ENCODE results near the gene PLCL2.

PLCL2 gene

GRCh38 chr3:16905704-16906103 is 20.9 kb downstream of the PLCL2 start:
- Histone ChIP-seq H3K36me3 (ENCODE audit: control insufficient read depth, insufficient read depth, low read length) (no peaks in the 10 kb centered on the region), H3K27ac (ENCODE audit: insufficient read depth, low read depth, low read length, poor library complexity, severe bottlenecking) (no peak overlapping the region), H3K4me1 (ENCODE audit: control insufficient read depth, insufficient read depth, low read length) (no peaks in the 10 kb centered on the region), H3K9me3 (ENCODE audit: control insufficient read depth, low read length) (no peaks in the 10 kb centered on the region), H3K4me3 (ENCODE audit: insufficient read depth, low read depth, low read length) (no peak overlapping the region), H3K27me3 (ENCODE audit: control insufficient read depth, insufficient read depth, low read length, poor library complexity, severe bottlenecking) (no peaks in the 10 kb centered on the region)
- 96 to 100% methylated on average over 1 of the region's 1 CpG for WGBS, 2 experiments

GRCh38 chr3:16906682-16907081 is 21.9 kb downstream of the PLCL2 start:
- WGBS, 2 experiments = 40 to 81% methylated on average over 1 to 2 of the region's 2 CpGs

GRCh38 chr3:16907243-16907642 is 22.5 kb downstream of the PLCL2 start:
- Histone ChIP-seq H3K27me3 (ENCODE audit: control insufficient read depth, insufficient read depth, low read length, poor library complexity, severe bottlenecking) (no peaks in the 10 kb centered on the region), H3K27ac (ENCODE audit: insufficient read depth, low read depth, low read length, poor library complexity, severe bottlenecking) (no peak overlapping the region), H3K4me1 (ENCODE audit: control insufficient read depth, insufficient read depth, low read length) (no peaks in the 10 kb centered on the region), H3K4me3 (ENCODE audit: insufficient read depth, low read depth, low read length) (no peak overlapping the region), H3K9me3 (ENCODE audit: control insufficient read depth, low read length) (no peaks in the 10 kb centered on the region), H3K36me3 (ENCODE audit: control insufficient read depth, insufficient read depth, low read length) (no peaks in the 10 kb centered on the region)

More at GRCh38 chr3:16906682-16907081, 21.9 kb downstream of the PLCL2 start:
- H3K27me3 ChIP-seq (ENCODE audit: control insufficient read depth, insufficient read depth, low read length, poor library complexity, severe bottlenecking) = no peaks in the 10 kb centered on the region
- no peaks in the 10 kb centered on the region for H3K9me3 ChIP-seq (ENCODE audit: control insufficient read depth, low read length)
- H3K4me1 ChIP-seq (ENCODE audit: control insufficient read depth, insufficient read depth, low read length) = no peaks in the 10 kb centered on the region
- no peak overlapping the region for H3K4me3 ChIP-seq (ENCODE audit: insufficient read depth, low read depth, low read length)
- H3K27ac ChIP-seq (ENCODE audit: insufficient read depth, low read depth, low read length, poor library complexity, severe bottlenecking) = no peak overlapping the region
- H3K36me3 ChIP-seq (ENCODE audit: control insufficient read depth, insufficient read depth, low read length) = no peaks in the 10 kb centered on the region

GRCh38 chr3:16908016-16908807 is 23.5 kb downstream of the PLCL2 start:
- Histone ChIP-seq H3K27me3 (ENCODE audit: control insufficient read depth, insufficient read depth, low read length, poor library complexity, severe bottlenecking) (no peaks in the 10 kb centered on the region), H3K4me1 (ENCODE audit: control insufficient read depth, insufficient read depth, low read length) (peaks cover 4% of the 10 kb centered on the region), H3K27ac (ENCODE audit: insufficient read depth, low read depth, low read length, poor library complexity, severe bottlenecking) (no peak overlapping the region), H3K9me3 (ENCODE audit: control insufficient read depth, low read length) (no peaks in the 10 kb centered on the region), H3K4me3 (ENCODE audit: insufficient read depth, low read depth, low read length) (no peak overlapping the region), H3K36me3 (ENCODE audit: control insufficient read depth, insufficient read depth, low read length) (no peaks in the 10 kb centered on the region)
- WGBS, 2 experiments = 92 to 94% methylated on average over 5 of the region's 6 CpGs

- Histone ChIP-seq H3K27ac (ENCODE audit: insufficient read depth, low read depth, low read length, poor library complexity, severe bottlenecking) (no peak overlapping the region), H3K4me3 (ENCODE audit: insufficient read depth, low read depth, low read length) (no peak overlapping the region), H3K27me3 (ENCODE audit: control insufficient read depth, insufficient read depth, low read length, poor library complexity, severe bottlenecking) (no peaks in the 10 kb centered on the region), H3K36me3 (ENCODE audit: control insufficient read depth, insufficient read depth, low read length) (no peaks in the 10 kb centered on the region), H3K4me1 (ENCODE audit: control insufficient read depth, insufficient read depth, low read length) (peaks cover 4% of the 10 kb centered on the region), H3K9me3 (ENCODE audit: control insufficient read depth, low read length) (no peaks in the 10 kb centered on the region)
- 80 to 98% methylated on average over 1 to 2 of the region's 2 CpGs for WGBS, 2 experiments
Measured at GRCh38 chr3:16908896-16909295, 24.1 kb downstream of the PLCL2 start.

GRCh38 chr3:16909802-16910201 is 25.0 kb downstream of the PLCL2 start:
- no peaks in the 10 kb centered on the region for H3K27me3 ChIP-seq (ENCODE audit: control insufficient read depth, insufficient read depth, low read length, poor library complexity, severe bottlenecking)
- 92 to 95% methylated on average over 3 of the region's 3 CpGs for WGBS, 2 experiments
- H3K4me3 ChIP-seq (ENCODE audit: insufficient read depth, low read depth, low read length) = no peak overlapping the region
- H3K4me1 ChIP-seq (ENCODE audit: control insufficient read depth, insufficient read depth, low read length) = peaks cover 4% of the 10 kb centered on the region
- no peaks in the 10 kb centered on the region for H3K36me3 ChIP-seq (ENCODE audit: control insufficient read depth, insufficient read depth, low read length)
- H3K27ac ChIP-seq (ENCODE audit: insufficient read depth, low read depth, low read length, poor library complexity, severe bottlenecking) = no peak overlapping the region
- no peaks in the 10 kb centered on the region for H3K9me3 ChIP-seq (ENCODE audit: control insufficient read depth, low read length)

- no peaks in the 10 kb centered on the region for H3K36me3 ChIP-seq (ENCODE audit: control insufficient read depth, insufficient read depth, low read length)
- no peaks in the 10 kb centered on the region for H3K9me3 ChIP-seq (ENCODE audit: control insufficient read depth, low read length)
- no peak overlapping the region for H3K4me3 ChIP-seq (ENCODE audit: insufficient read depth, low read depth, low read length)
- 87 to 93% methylated on average over 3 of the region's 3 CpGs for WGBS, 2 experiments
- H3K27ac ChIP-seq (ENCODE audit: insufficient read depth, low read depth, low read length, poor library complexity, severe bottlenecking) = no peak overlapping the region
- H3K27me3 ChIP-seq (ENCODE audit: control insufficient read depth, insufficient read depth, low read length, poor library complexity, severe bottlenecking) = no peaks in the 10 kb centered on the region
- H3K4me1 ChIP-seq (ENCODE audit: control insufficient read depth, insufficient read depth, low read length) = peaks cover 4% of the 10 kb centered on the region
Measured at GRCh38 chr3:16910207-16910606, 25.5 kb downstream of the PLCL2 start.

GRCh38 chr3:16911916-16912315 is 27.2 kb downstream of the PLCL2 start:
- Histone ChIP-seq H3K36me3 (ENCODE audit: control insufficient read depth, insufficient read depth, low read length) (no peaks in the 10 kb centered on the region), H3K4me1 (ENCODE audit: control insufficient read depth, insufficient read depth, low read length) (peaks cover 4% of the 10 kb centered on the region), H3K9me3 (ENCODE audit: control insufficient read depth, low read length) (no peaks in the 10 kb centered on the region), H3K4me3 (ENCODE audit: insufficient read depth, low read depth, low read length) (no peak overlapping the region), H3K27ac (ENCODE audit: insufficient read depth, low read depth, low read length, poor library complexity, severe bottlenecking) (no peak overlapping the region), H3K27me3 (ENCODE audit: control insufficient read depth, insufficient read depth, low read length, poor library complexity, severe bottlenecking) (no peaks in the 10 kb centered on the region)
- WGBS, 2 experiments = 100% methylated on average over 1 of the region's 2 CpGs

- 91% methylated on average over 3 of the region's 3 CpGs for WGBS, 2 experiments
Measured at GRCh38 chr3:16912400-16913263, 27.9 kb downstream of the PLCL2 start.

GRCh38 chr3:16913264-16913580 is 28.5 kb downstream of the PLCL2 start:
- Histone ChIP-seq H3K4me3 (ENCODE audit: insufficient read depth, low read depth, low read length) (no peak overlapping the region), H3K36me3 (ENCODE audit: control insufficient read depth, insufficient read depth, low read length) (no peaks in the 10 kb centered on the region), H3K27me3 (ENCODE audit: control insufficient read depth, insufficient read depth, low read length, poor library complexity, severe bottlenecking) (no peaks in the 10 kb centered on the region), H3K27ac (ENCODE audit: insufficient read depth, low read depth, low read length, poor library complexity, severe bottlenecking) (no peak overlapping the region), H3K4me1 (ENCODE audit: control insufficient read depth, insufficient read depth, low read length) (peaks cover 4% of the 10 kb centered on the region), H3K9me3 (ENCODE audit: control insufficient read depth, low read length) (no peaks in the 10 kb centered on the region)
- 86% methylated on average over 1 of the region's 2 CpGs; no CpG with 5 or more reads in 1 of the 2 experiments for WGBS, 2 experiments

More at GRCh38 chr3:16912400-16913263, 27.9 kb downstream of the PLCL2 start:
- H3K4me1 ChIP-seq (ENCODE audit: control insufficient read depth, insufficient read depth, low read length) = peaks cover 4% of the 10 kb centered on the region
- no peaks in the 10 kb centered on the region for H3K36me3 ChIP-seq (ENCODE audit: control insufficient read depth, insufficient read depth, low read length)
- no peaks in the 10 kb centered on the region for H3K9me3 ChIP-seq (ENCODE audit: control insufficient read depth, low read length)
- H3K27ac ChIP-seq (ENCODE audit: insufficient read depth, low read depth, low read length, poor library complexity, severe bottlenecking) = no peak overlapping the region
- no peak overlapping the region for H3K4me3 ChIP-seq (ENCODE audit: insufficient read depth, low read depth, low read length)
- H3K27me3 ChIP-seq (ENCODE audit: control insufficient read depth, insufficient read depth, low read length, poor library complexity, severe bottlenecking) = no peaks in the 10 kb centered on the region

All from ectodermal cell (in vitro differentiated cells).